Measurements from ENCODE around the gene CMTM8.

Gene CMTM8

GRCh38 chr3:32414522-32415202, 176.2 kb downstream of the CMTM8 start:
- no peak for DNase-seq

GRCh38 chr3:32419742-32420125, 181.3 kb downstream of the CMTM8 start:
- DNase-seq = no peak

All from NCI-H526 (cell line).